ENCODE data around the gene METTL9. TPM values are rescaled to one million over a fixed set of nuclear protein-coding genes. Genes with fewer than 3 reads are reported as not detected.

METTL9 gene
- total and polyA plus RNA-seq, 2 of the 4 experiments (the other 2 are of a cell fraction): 54.8 to 95.5 TPM

DNA sequence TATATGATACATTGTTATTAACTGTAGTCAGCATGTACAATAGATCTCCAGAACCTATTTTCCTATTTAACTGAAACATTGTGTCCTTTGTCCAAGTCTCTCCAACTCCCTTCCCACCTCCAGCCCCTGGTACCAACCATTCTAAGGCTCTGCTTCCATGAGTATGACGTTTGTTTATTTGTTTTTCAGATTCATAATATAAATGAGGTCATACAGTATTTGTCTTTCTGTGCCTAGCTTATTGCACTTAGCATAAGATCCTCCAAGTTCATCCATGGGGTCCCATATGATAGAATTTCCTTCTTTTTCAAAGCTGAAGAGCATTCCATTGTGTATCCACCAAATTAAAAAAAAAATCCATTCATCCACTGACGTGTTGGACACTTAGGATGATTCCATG lies 103.8 kb downstream of the METTL9 start:
- H3K4me1 ChIP-seq (ENCODE audit: control insufficient read depth, insufficient read depth, low read length): no peaks in the 10 kb centered on the region
- ChIA-PET CTCF (no interaction called here), POLR2A (ENCODE audit: unreplicated experiment) (no interaction called here)
- no peak overlapping the region for H2AK9ac ChIP-seq (replicated peaks; ENCODE audit: low read depth, low read length, poor library complexity)
- H3K14ac ChIP-seq (replicated peaks; ENCODE audit: low read depth, low read length): no peak overlapping the region
- H4K8ac ChIP-seq (ENCODE audit: low read depth in 2 of 2, low read length in 2 of 2): no peak overlapping the region
- no peak overlapping the region for H3K9ac ChIP-seq (ENCODE audit: low read depth, low read length)
- dilution Hi-C loops (cut with HindIII; ENCODE audit: low sequenced_read_pairs, unreplicated experiment): no loop called here
- H3K9me3 ChIP-seq (ENCODE audit: control insufficient read depth, insufficient read depth, low read length): no peaks in the 10 kb centered on the region
- no peak for DNase-seq
- H3K56ac ChIP-seq (ENCODE audit: extremely low read depth, insufficient read depth, low read length): no peak overlapping the region
- ATAC-seq (ENCODE audit: low read depth): no peak
- no peaks in the 10 kb centered on the region for H3K9me1 ChIP-seq (ENCODE audit: insufficient read depth, low read length)
- H4K20me1 ChIP-seq (ENCODE audit: insufficient read depth, low read length): no peaks in the 10 kb centered on the region
- H3K27me3 ChIP-seq (ENCODE audit: control insufficient read depth, insufficient read depth, low read length): peaks cover 5% of the 10 kb centered on the region; the same call in 1 of the 2 replicates
- no peak overlapping the region for H2BK120ac ChIP-seq (ENCODE audit: low read depth, low read length)
- no peak overlapping the region for H3K18ac ChIP-seq (ENCODE audit: low read depth, low read length)
- TF ChIP-seq MAFK (IDR thresholded peaks at IDR 0.05; ENCODE audit: low read depth, low read length) (no peak), MXI1 (IDR thresholded peaks at IDR 0.05; ENCODE audit: borderline replicate concordance, low read depth, low read length) (no peak)
- TF ChIP-seq, protein P1, sequence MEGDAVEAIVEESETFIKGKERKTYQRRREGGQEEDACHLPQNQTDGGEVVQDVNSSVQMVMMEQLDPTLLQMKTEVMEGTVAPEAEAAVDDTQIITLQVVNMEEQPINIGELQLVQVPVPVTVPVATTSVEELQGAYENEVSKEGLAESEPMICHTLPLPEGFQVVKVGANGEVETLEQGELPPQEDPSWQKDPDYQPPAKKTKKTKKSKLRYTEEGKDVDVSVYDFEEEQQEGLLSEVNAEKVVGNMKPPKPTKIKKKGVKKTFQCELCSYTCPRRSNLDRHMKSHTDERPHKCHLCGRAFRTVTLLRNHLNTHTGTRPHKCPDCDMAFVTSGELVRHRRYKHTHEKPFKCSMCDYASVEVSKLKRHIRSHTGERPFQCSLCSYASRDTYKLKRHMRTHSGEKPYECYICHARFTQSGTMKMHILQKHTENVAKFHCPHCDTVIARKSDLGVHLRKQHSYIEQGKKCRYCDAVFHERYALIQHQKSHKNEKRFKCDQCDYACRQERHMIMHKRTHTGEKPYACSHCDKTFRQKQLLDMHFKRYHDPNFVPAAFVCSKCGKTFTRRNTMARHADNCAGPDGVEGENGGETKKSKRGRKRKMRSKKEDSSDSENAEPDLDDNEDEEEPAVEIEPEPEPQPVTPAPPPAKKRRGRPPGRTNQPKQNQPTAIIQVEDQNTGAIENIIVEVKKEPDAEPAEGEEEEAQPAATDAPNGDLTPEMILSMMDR (conservative IDR thresholded peaks at IDR 0.05; ENCODE audit: low read depth, low read length): no peak
- H3K36me3 ChIP-seq (ENCODE audit: control insufficient read depth, insufficient read depth, low read length): no peaks in the 10 kb centered on the region
- H2BK15ac ChIP-seq (ENCODE audit: low read depth, low read length): no peak overlapping the region
- in situ Hi-C loops (cut with MboI; ENCODE audit: low sequenced_read_pairs): loop anchor here (10.0 kb wide), 1 partner anchor 118 kb away; no protein-coding TSS in a partner anchor
- H4K5ac ChIP-seq (ENCODE audit: low read depth, low read length): no peak overlapping the region
- H3K4me3 ChIP-seq (ENCODE audit: insufficient read depth, low read depth, low read length): no peak overlapping the region
- no CpG with 5 or more reads among the region's 2 CpGs for WGBS, 2 experiments (ENCODE audit: extremely low coverage in 2 of 2, insufficient read length in 1 of 2)
- intact Hi-C loops (cut with micrococcal nuclease): no loop called here
- no peak overlapping the region for H2AFZ ChIP-seq (replicated peaks; ENCODE audit: low read length, poor library complexity)
- H3K4me2 ChIP-seq (ENCODE audit: low read depth, low read length): no peak overlapping the region
- H3K27ac ChIP-seq (ENCODE audit: insufficient read depth, low read length): no peak overlapping the region
- no peak overlapping the region for H3K4ac ChIP-seq (ENCODE audit: low read depth, low read length)
- H3K23ac ChIP-seq (ENCODE audit: low read depth, low read length): no peak overlapping the region
- no peak overlapping the region for H2BK20ac ChIP-seq (ENCODE audit: low read depth, low read length)
- H3K79me1 ChIP-seq (ENCODE audit: low read depth in 1 of 2, low read length in 2 of 2): no peaks in the 10 kb centered on the region
- no peak overlapping the region for H2AK5ac ChIP-seq (ENCODE audit: low read depth, low read length)
- no TSS peak for BruUV-seq (replicated peaks)
- H2BK5ac ChIP-seq (ENCODE audit: low read depth, low read length, poor library complexity, severe bottlenecking): no peak overlapping the region
- no peak overlapping the region for H4K91ac ChIP-seq (ENCODE audit: insufficient read depth, low read depth, low read length)
